Neutrophil (primary cell): ENCODE measurements around the gene IFT80.

Experiments used
- H3K27ac ChIP-seq: fragments of 200-600 bp; sonication (generic); 2 replicates; pipeline ENCODE4 v1.5.1; 2016; ENCODE audit warnings: mild to moderate bottlenecking, moderate library complexity
- H3K27me3 ChIP-seq: fragments of 200-600 bp; sonication (generic); 2 replicates; pipeline ENCODE4 v1.6.0; 2016; ENCODE audit warnings: mild to moderate bottlenecking
- H3K36me3 ChIP-seq: fragments of 200-600 bp; sonication (generic); 2 replicates; pipeline ENCODE4 v1.5.1; 2017
- H3K4me1 ChIP-seq, 2 experiments: fragments of 200-600 bp in 1 of 2; sonication (generic) in 1 of 2; 1 replicate in 1 of 2; 2 replicates in 1 of 2; pipeline versions ENCODE4 v1.5.1 to v1.6.1; 2013 to 2016; ENCODE audit warnings: low read depth in 1 of 2, low read length in 1 of 2, mild to moderate bottlenecking in 1 of 2, moderate library complexity in 1 of 2; ENCODE audit not compliant: control insufficient read depth in 1 of 2, insufficient read depth in 1 of 2
- H3K4me3 ChIP-seq, 2 experiments: fragments of 200-600 bp in 1 of 2; sonication (generic) in 1 of 2; 1 replicate in 1 of 2; 2 replicates in 1 of 2; pipeline ENCODE4 v1.5.1; 2013 to 2016; ENCODE audit warnings: low read depth in 1 of 2, low read length in 1 of 2, mild to moderate bottlenecking in 1 of 2, moderate library complexity in 1 of 2
- H3K9me3 ChIP-seq: fragments of 200-600 bp; sonication (generic); 2 replicates; pipeline ENCODE4 v1.5.1; 2016
- CTCF ChIP-seq: fragments of 200-600 bp; sonication (generic); IDR thresholded peaks from 2 replicates; pipeline ENCODE4 v1.5.1; 2016; ENCODE audit warnings: antibody characterized with exemption

The IFT80 gene

DNA sequence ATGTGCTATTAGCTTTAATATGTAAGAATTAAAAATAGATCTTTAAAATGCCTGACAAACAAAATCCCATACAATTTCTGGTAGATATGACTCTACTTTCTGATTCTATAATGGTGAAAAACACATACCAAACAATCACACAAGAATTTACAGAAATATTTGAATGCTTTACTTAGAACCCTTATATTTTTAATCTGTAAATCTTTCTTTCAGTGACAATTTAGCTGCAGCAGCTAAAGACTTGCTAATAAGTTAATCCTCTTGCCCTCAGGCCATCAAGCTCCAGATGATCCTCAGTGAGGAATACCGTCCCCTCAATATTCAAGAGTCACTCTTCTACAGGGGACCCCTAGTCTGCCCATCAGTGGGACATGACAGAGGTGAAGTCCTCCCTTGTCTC is 118.2 kb downstream of the IFT80 start:
- Histone ChIP-seq H3K4me1 (no peaks in the 10 kb centered on the region), H3K27ac (no peak overlapping the region), H3K9me3 (no peaks in the 10 kb centered on the region), H3K27me3 (no peaks in the 10 kb centered on the region), H3K4me3 (no peak overlapping the region), H3K36me3 (no peaks in the 10 kb centered on the region)
- TF ChIP-seq CTCF: no peak

DNA sequence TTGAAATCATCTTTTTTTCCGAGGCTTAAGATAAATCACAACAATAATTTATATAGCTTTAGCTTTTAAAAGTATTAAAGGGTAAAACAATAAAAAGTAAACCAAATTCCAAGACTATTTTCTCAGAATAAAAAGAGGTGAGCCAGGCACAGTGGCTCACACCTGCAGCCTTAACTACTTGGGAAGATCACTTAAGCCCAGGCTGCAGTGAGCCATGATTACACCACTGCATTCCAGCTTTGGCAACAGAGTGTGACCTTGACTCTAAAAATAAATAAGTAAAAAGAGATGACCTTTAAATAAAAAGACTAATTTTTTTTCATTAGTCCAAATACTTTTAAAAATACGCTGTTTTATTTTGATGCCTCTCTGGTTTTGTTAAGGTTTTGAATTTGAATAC is 119.4 kb downstream of the IFT80 start:
- Histone ChIP-seq H3K4me3 (no peak overlapping the region), H3K9me3 (no peaks in the 10 kb centered on the region), H3K36me3 (no peaks in the 10 kb centered on the region), H3K27me3 (no peaks in the 10 kb centered on the region), H3K27ac (no peak overlapping the region), H3K4me1 (no peaks in the 10 kb centered on the region)
- no peak for TF ChIP-seq CTCF

DNA sequence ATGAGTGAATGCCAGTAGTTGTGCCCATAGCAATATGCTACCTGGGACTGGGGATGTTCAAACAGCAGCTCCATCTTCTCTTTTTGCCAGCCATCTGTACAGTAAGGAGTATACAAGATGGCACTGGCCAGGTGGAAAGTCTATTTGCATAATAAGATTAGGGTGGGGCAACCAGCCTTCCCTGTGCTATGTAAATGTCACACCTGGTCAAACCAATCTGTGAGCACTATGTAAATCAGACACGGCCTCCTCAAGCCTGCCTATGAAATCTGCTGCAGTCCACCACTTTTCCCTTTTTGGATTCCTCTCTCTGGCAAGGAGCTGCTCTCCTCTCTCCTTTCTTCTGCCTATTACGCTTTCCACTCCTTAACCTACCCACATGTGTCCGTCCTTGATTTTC is 120.8 kb downstream of the IFT80 start:
- Histone ChIP-seq H3K27ac (no peak overlapping the region), H3K9me3 (no peaks in the 10 kb centered on the region), H3K4me1 (no peaks in the 10 kb centered on the region), H3K36me3 (no peaks in the 10 kb centered on the region), H3K27me3 (no peaks in the 10 kb centered on the region), H3K4me3 (no peak overlapping the region)
- TF ChIP-seq CTCF: no peak

DNA sequence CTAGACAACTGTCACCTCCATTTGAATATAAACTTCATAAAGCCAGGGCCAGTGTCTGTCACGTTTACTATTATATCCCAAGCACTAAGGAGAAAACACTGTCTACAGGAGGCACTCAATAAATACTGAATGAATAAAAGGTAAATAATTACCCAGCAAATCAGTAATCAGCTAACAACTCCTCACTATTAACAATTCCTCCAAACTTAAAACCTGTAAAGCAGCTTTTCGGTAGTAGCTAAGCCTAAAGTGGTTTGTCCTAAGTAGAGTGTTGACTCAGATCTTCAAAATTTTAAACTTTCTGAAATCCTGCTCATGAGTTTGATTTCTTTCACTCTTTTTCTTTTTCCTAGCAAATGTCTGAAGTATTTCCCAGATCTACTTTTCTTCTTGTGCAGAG is 133.9 kb downstream of the IFT80 start:
- Histone ChIP-seq H3K4me3 (no peak overlapping the region), H3K27ac (no peak overlapping the region), H3K27me3 (no peaks in the 10 kb centered on the region), H3K9me3 (no peaks in the 10 kb centered on the region), H3K36me3 (no peaks in the 10 kb centered on the region), H3K4me1 (no peaks in the 10 kb centered on the region)
- TF ChIP-seq CTCF: no peak

DNA sequence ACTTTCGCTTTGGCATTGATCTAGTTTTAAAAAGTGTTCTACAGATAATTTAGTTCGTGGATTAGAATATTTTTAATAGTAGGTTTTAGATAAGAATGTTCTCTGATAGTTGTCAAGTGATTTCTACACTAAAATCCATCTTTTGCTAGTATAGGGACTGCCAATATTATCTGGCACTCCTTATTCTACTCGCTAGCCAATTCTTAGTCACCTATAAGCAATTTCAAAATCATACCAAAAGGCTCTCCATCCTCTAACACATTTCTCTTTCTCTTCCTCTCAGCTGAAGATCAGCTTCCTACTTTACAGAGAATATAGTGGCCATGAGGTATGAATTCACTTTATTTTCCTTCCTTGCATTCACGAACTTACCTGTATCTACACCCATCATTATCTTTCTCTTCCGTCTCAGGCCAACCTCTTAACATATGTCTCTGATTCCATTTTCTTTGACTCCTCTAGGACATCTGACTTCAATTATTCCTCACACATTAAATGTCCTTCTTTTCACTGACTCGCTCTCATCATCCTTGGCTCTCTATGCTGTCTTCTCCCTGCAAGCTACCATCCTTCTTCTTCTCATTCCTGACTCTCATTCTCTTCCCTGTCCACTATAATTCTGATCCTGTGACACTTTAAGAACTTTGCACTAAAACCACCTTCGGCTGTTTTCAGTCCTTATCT is 138.3 kb downstream of the IFT80 start:
- no peak for TF ChIP-seq CTCF
- Histone ChIP-seq H3K27me3 (no peaks in the 10 kb centered on the region), H3K36me3 (no peaks in the 10 kb centered on the region), H3K9me3 (no peaks in the 10 kb centered on the region), H3K4me3 (no peak overlapping the region), H3K4me1 (no peaks in the 10 kb centered on the region), H3K27ac (no peak overlapping the region)

DNA sequence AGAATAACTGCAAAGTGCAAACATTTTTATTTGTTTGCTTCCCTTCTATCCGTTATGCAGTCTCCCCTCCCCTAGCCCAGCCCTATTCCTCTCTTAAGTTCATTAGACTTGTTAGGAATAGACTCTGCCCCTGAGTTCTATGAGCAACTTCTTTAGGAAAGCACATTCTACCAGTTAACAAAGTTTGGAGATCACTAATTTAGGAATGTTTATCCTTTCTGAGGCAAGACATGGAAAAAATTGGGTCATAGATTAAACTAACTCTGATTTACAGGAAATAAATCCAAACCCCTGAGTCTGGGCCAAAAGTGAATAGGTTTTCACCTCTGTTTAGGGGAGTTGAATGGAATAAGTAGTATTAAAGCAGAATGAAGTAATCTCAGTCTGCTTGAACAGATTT is 139.4 kb downstream of the IFT80 start:
- Histone ChIP-seq H3K4me1 (no peaks in the 10 kb centered on the region), H3K27me3 (no peaks in the 10 kb centered on the region), H3K36me3 (no peaks in the 10 kb centered on the region), H3K4me3 (no peak overlapping the region), H3K27ac (no peak overlapping the region), H3K9me3 (no peaks in the 10 kb centered on the region)
- TF ChIP-seq CTCF: no peak
